Retina (tissue), 1 donor: Measurements from ENCODE around the gene C4orf17.
"Not testable (repeated sequence)": the region's sequence is repeated elsewhere in the genome, so short reads cannot be mapped to it uniquely, and the experiment has no call there.

Experiments used
- DNase-seq: peaks from one replicate; pipeline ENCODE4 v3.0.0-alpha.2; 2016

Gene C4orf17

DNA sequence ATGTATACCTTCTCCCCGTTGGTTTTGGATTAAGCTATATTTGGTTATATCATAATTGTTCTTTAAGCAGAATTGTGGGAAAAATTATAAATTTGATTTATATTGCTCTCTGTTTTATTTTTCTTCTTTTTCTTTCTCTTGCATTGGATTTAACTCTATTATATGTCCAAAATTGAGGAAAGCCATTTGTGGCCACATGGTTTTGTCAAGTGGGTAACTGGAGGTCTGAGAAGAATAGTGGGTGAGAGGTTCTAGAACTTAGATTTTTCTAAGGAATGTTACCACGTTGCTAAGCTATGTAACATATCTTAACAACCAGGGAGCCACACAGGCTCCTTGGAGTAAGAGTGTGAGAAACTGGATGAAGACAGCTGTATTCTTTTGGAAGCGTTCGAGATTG is at the start of gene C4orf17:
Gene C4orf17, plus strand, starts transcription at position 301 of the 400 bp plus-strand sequence. CDS start 2,061 bp downstream, outside the sequence.
- no peak for DNase-seq

DNA sequence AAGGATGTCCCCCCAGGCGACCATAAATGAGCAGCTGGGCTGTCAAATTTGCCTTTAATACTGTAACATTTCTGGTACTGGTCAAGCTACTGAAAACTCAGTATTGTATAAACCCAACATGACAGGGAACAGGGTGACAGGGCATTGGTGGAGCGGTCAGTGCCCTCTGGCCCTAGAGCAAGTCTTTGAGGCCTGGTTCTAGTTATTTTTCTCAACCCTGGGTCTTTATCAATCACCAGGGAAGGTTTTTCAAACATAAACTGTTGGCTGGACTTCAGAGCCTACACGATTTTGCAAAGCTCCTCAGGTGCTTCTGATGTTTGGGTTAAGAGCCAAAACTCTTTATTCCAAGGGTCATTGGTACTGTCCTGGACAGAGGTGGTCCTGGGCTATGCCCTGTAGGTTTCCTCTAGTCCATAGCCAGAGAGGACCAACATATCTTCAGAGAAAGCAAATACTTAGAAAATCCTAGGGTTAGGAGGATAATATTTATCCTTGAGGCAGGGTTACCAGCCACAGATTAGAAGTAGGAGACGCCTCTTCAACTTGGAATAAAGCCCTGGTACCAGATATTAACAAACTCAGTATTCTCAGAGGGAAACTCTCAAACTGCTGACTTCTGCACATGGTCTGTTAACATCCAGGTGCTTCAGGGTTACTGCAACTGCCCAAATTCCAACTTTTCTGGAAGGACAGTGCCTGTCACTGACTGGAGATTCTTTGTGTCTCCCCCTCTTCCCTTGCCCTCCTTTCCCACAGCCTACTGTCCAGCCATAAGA is 49.0 kb upstream of the C4orf17 start:
- DNase-seq, result no peak

DNA sequence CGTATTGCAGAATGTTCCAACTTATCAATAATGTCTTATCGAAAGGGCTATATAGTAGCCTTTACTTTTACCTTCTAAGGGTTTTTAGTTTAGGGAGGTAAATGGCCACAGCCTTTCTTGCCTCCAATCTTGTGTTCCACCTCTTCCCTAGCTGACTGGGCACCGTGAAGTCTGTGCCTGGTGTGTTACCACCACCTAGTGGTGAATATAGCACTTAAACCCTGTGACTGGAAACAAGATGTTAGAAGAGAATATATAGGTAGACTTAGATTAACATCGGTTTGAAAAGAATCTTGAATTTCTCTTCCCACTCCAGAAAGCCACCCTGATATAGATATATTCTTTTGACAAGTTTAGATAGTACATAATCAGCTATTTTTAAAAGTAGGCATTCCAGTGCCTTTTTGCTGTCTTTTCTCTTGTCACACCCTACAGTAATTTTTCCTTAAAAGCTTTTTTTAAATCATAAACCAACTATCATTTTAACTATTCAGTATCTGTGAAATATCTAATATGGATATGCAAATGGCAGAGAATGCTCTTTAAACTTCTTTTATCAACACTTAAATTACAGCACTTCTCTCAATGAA is 47.9 kb upstream of the C4orf17 start:
- peak; percentile 48 for DNase-seq

DNA sequence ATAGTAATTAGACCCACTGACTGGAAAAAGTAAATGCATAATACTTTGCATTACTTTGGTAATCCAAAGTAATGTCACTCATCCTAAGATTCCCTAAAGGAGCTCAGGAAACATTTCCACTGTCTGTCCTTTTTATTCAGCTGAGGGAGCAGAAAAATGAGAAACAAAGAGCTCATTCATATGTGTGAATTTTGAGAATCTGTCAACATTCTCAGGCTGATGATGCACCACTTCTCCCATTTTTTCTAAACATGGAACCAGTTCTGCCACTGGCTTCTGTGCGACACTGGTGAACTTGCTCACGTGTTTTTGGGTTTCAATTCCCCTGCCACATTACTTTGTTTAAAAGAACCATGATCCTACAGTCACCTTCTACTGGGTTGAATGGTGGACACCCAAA is 47.3 kb upstream of the C4orf17 start:
- DNase-seq, result no peak

DNA sequence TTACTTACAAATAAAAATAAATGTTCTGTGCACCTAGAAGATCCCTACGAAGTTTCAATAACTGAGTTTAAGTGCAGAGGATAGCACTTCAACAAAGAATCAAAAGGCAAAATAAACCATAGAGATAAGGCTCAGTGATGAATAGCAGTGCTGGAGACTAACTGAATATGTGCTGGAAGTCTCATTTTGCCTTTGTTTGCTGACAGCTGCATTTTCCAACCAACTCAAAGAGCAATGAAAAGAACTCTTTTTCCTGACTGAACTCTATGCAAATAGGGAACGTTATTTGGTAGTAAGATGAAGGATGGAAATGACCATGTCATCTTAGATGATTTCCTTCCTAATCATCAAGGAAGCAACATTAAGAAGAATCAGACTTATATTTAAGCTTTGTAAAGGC is 42.9 kb upstream of the C4orf17 start:
- DNase-seq, result no peak

DNA sequence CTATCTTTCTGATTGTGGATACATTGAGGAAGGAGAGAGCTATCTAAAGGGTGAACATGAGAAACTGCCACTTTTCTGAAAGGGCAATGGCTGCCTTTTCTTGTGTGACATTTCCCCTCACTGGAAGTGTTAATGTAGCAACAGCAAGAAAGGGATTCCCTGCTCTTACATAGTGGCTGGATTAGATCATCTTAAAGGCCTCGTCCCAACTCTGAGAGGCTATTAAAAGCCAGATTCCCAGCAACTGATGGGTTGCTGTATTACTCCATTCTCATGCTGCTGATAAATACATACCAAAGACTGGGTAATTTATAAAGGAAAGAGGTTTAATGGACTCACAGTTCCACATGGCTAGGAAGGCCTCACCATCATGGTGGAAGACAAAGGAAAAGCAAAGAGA is 41.9 kb upstream of the C4orf17 start:
- DNase-seq, result no peak

DNA sequence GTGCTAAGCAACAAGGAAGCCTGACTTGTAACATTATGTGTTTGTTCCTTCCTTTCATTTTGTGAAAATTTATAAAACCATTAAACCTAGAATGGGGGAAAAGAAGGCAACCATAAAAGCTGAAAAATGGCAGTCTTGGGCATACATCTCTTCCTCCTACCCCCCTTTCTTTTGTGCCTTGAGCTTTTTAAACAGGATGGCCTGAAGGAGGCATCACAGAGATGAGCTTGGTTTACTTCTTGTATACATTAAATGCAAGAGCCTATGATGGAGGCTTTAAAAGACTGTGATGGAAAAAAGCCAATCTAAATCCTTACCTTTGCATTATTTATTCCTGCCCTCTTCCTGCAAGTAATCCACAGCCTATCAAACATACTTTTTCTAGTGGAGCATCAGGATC is 39.5 kb upstream of the C4orf17 start:
- DNase-seq, result no peak

DNA sequence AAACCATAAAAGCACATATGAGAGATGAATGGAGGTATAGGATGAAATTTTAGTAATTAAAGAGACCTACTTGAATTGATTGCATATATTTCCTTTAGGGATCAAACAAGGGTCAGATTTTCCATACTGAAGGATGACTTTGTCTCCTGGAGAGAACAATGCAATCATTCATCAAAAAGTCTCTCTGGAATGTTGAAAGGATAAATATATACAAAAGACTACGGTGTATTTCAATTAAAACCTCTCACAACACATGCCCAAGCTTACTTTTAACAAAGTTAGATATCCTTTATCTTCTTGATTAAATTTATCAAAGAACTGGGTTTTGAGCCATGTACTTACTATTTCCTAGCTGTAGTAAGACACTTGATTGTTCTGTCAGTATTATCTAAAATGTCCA is 38.9 kb upstream of the C4orf17 start:
- DNase-seq, result no peak

DNA sequence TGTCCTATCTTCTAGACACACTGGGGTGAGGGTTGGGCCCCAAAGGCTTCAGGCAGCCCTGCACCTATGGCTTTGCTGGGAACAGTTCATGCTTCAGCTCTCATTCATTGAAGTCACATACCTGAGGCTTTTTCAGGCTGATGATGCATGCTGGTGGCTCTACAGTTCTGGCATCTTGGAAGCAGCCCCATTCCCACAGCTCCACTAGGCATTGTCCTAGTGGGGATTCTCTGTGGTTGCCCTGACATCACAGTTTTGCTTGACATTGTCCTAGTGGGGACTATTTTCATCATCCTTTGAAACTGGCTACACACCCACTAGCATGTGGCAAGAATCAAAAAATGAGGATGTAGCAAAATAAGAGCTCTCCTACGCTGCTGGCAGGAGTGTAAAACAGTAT is 37.7 kb upstream of the C4orf17 start:
- no peak for DNase-seq

DNA sequence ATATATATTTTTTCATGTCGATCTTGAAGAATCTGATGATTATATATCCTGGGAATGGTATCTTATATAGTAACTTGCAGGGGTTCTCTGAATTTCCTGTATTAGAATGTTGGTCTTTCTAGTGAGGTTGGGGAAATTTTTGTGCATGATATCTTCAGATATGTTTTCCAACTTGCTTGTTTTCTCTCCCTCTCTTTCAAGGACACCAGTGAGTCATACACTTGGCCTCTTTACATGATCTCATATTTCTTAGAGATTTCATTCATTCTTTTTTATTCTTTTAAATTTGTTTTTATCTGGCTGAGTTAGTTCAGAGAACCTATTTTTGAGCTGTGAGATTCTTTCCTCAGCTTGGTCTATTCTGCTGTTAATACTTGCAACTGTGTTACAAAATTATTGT is 27.2 kb upstream of the C4orf17 start:
- DNase-seq, result no peak

DNA sequence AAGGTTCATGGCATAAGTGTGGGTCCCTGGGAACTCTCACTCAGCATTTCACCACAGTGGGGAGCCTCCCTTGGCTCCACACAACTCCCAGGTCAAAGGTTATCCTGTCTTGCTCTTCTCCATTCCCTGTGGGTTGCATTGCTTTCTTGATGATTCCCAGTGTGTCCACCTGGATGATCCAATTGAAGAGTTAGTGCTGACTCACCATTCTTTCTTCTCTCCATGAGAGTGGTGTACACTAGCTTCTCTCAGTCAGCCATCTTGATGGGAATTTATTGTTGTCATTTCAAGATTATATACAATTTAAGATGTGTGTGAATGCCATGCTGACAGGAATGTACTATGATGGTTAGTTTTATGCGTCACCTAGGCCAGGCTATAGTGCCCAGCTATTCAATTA is 25.6 kb upstream of the C4orf17 start:
- no peak for DNase-seq

DNA sequence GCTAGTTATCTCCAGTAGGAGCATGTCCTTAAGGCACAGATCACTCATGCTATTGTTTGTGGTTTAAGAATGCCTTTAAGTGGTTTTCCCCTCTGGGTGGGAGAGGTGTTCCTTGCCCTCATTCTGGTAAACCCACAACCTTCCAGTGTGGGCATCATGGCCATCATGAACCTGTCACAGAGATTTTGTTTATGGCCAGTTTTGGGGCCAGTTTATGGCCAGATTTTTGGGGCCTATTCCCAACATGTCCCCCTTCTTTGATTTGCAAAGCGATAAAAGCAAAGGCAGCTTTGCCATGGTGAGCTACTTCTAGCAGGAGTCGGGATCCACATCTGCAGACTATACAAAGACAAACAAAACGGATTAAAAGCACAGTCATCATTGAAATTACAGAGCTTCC is 24.2 kb upstream of the C4orf17 start:
- not testable (repeated sequence) for DNase-seq

DNA sequence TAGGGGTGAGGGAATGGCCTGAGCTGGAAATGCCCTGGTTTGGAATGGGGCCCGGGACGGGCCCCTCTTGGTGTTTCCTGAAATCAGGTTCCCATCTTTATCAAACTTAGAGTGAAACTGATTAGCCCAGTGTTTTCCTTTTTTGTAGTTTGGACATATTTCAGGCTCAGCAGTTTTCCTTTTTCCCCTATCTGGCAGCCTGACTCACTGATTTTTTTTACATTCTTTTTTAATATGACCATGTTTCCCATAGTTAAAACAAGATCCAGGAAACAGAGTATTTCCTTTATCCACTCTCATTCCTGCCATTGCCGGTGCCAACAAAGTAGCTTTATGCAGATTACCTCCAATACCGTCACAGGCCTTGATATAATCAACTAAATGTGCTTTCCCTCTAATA is 20.5 kb upstream of the C4orf17 start:
- DNase-seq, result no peak

DNA sequence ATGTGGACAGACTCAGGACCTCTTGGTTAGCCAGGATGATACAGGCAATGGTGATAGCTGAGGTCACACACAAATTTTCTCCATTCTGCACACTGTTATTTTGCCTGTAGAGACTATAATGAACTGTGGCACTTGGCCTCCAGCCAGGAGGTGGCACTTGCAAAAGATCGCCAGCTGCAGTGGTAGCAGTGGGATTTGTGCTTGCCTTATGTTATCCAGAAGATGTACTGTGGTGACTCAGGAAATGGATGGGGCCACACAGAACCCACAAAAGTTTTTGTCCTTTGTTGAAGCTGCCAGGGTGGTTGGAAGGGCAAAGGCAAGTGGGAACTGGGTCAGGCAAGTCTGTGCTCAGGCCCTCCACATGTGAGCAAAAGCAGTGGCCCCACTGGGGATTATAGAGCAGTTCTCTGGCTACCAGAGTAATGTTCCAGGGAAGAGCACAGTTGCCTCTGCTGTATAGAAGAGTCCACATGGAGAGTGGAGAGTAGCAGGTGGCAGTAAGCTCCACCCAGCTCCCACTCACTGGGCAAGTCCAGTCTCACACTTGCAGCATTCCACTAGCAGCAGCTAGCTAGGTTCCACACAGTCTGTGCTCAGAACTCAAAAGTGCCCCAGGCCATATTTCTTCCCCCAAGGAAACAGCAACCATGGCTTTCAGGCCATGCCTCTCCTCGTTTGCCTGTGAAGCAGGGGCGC is 5.9 kb upstream of the C4orf17 start:
- DNase-seq, result peak; percentile 6

DNA sequence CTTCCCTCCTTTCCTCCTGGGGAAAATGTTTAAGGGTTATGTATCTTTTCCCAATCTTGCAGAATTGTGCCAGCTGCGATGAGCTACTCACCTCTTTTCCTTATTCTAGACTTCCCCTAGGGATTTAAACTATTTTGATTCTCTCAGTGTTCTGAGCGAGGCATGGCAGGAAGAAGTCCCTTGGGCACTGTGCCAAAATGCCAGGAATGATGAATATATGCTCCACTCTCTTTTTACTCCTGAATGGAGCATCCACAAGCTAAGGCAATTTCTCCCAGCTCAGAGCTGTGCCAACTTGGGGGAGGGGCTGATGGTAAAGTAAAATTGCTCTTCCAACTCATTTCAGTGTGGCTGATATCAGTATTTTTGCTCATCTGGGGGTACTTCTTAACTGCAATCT is 4.0 kb upstream of the C4orf17 start:
- DNase-seq, result no peak

DNA sequence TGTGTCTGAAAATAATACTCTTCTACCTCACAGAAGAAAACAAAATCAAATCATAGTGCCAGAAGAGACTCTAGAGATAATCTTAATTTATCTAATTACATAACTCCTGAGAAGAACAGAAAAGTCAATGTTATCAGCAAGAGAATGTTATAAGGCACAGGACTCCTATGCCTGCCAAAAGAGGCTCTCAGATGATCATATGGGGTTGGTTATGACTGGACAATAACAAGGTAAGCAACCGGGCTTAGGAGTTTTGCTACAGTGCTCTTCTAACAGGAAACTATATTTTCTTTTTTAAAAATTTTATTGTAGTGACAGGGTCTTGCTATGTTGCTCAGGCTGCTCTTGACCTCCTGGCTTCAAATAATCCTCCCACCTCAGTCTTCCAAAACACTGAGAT is 3.5 kb upstream of the C4orf17 start:
- DNase-seq, result no peak

DNA sequence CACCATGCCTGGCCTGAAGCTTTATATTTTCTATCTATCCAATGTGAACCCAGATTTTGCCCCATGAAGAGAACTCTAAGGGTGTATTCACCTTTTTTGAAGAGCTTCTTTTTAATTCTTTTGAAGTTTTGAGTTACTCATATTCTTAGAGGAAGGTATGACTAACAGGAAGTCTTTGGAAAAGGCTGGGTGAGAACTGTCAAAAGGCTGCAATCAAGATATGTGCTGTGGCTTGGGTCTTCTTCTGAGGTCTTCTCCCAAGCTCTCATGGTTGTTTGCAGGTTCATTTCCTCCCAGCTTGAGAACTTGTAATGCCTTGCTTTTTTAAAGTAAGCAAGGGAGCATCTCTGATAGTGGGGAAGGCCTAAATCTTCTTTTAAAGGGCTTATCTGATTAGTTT is 3.1 kb upstream of the C4orf17 start:
- no peak for DNase-seq

DNA sequence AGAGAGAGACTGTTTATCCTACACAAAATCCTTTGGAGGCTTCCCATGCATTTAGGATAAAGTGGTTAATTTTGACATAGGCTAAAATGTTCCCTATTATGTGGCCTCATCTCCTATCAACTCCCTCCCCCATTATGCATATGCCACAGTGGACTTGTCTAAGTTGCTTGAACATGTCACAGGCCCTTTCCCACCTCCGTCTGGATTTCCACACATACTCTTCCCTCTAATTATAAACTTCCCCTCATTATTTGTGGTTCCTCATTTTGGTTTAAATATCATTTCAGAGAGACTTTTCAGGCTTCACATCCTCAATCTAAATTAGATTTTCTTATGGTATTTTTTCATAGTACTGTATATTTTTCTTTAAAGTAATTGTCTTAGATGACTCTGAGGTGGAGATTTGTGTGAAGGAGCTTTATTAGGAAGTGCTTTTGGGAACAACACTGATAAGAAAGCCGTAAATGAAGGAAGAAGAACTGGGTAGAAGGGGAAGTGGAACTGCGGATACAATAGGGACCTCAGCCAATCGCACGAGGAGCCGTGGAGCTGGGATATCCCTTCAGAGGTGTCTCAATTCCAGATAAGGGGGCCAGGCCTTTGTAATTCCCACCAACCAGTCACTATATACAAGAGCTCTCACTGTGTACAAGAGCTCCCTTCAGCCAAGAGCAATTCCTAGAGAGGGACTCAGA is 7.9 kb downstream of the C4orf17 start:
- DNase-seq, result no peak

DNA sequence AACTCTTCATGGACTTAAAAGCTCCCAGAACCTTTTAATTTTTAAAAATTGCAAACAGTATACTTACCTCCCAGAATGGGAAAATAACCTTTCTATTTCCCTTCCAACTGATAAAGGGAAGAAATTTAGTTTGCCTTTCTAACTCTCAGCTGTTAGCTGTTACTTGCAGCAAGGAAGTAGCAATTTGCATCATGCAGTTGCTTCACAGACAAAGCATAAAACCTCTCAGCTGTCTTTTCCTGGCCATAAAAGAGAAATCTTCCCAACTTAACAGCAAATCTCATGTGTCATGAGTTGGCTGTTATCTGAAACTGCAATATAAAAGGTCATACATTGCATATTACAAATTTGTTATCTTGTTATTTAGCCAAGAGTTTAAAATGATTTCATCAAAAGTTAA is 18.4 kb downstream of the C4orf17 start:
- DNase-seq, result no peak

DNA sequence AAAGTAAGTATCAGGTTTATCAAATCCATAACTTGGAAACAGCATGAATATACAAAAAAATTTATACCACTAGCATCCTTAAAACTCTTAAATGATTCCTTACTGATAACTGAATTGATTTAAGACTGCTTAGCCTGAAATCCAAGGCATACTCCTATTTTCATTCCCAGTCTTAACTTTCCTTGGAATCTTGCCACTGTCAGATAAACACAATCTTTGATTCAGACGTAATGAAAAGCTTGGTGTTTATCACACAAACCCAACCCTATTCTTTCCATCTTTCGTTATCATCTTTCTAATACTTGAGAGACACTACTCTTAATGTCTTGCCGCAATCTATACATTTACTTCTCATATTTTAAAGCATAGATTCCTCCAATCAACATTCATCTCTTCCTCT is 19.1 kb downstream of the C4orf17 start:
- no peak for DNase-seq

DNA sequence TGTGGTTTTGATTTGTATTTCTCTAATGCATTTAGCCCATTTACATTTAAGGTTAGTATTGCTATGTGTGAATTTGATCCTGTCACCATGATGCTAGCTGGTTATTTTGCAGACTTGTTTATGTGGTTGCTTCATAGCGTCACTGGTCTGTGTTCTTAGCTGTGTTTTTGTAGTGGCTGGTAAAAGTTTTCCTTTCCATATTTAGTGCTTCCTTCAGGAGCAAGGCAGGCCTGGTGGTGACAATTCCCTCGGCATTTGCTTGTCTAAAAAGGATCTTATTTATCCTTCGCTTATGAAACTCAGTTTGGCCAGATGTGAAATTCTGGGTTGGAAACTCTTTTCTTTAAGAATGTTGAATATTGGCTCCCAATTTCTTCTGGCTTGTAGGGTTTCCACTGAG is 23.9 kb downstream of the C4orf17 start:
- DNase-seq, result not testable (repeated sequence)

DNA sequence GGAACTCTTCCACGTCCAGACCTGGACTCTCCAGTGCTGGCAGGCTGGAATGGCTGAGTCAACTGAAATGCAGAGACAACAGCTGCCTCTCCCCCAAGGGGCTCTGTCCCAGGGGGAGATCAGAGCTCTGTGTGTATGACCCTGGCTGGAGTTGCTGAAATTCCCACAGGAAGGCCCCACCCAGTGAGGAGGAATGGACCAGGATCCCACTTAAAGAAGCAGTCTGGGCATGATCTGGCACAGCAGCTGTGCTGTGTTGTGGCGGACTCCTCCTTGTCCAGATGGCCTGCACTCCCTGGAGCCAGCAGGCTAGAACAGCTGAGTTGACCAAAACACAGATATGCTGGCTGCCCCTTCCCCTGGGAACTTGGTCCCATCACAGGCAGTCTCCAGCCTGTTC is 25.4 kb downstream of the C4orf17 start:
- DNase-seq, result peak; percentile 28

DNA sequence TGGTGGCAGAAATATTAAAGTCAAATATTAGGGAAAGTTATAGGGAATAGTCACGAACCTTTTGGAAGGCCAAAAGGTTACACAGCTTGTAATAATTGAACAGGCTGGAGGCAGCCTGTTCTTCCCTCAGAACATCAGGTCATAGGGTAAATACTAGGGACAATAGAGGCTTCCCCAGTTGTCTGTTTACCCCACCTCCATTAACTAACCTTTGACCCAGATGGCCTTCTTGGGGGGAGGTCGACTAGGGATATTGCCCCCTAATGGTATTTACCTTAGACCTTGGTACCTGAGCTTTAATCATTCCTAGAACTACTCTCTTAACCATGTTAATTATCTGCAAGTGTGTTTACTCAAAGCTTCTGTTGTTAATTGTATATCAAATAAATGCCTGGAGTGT is 26.0 kb downstream of the C4orf17 start:
- no peak for DNase-seq

DNA sequence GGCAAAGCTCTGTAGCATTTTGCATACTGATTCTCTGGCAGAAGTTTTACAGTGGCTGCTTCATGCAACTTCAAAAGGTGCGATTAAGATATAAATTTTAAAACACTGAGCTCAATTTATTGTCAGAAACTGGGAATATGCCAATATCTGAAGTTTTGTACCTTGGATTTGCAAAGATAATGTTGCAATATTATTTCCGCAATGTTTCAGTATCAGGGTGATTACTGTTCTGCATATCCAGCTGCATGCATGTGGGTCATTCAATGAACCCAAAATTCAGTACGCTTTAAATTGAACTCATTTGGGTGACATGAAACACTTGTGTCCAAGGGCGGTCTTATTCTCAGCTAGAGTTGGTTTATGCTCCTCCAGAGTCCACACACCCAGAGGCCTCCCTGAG is 26.9 kb downstream of the C4orf17 start:
- no peak for DNase-seq
